Prostate gland (tissue), 2 donors: ENCODE measurements around the gene FKBP5. TPM values are rescaled to one million over a fixed set of nuclear protein-coding genes. Genes with fewer than 3 reads are reported as not detected.

ENCODE experiments used
- DNase-seq: peaks from one replicate; pipeline ENCODE4 v3.0.0-alpha.2; 2019; ENCODE audit warnings: low spot score
- H3K27ac ChIP-seq, 2 donors: fragments of 200-600 bp; sonication (generic); 2 replicates each; pipeline ENCODE4 v1.5.1; 2017 to 2019
- H3K27me3 ChIP-seq: fragments of 200-600 bp; sonication (generic); replicated peaks from 2 replicates; pipeline ENCODE4 v1.5.1; 2019; ENCODE audit not compliant: insufficient read depth
- H3K36me3 ChIP-seq, 2 donors: fragments of 200-600 bp; sonication (generic); 1 replicate in 1 of 2; 2 replicates in 1 of 2; pipeline versions ENCODE4 v1.5.1 to v1.8.1; 2017 to 2019
- H3K4me1 ChIP-seq: fragments of 200-600 bp; sonication (generic); replicated peaks from 2 replicates; pipeline ENCODE4 v1.5.1; 2019
- H3K4me3 ChIP-seq, 2 donors: fragments of 200-600 bp; sonication (generic); 2 replicates each; pipeline ENCODE4 v1.5.1; 2017 to 2019
- H3K9me3 ChIP-seq: fragments of 200-600 bp; sonication (generic); 2 replicates; pipeline ENCODE4 v1.5.1; 2017
- POLR2A ChIP-seq: fragments of 450-650 bp; IDR thresholded peaks from one replicate; pipeline ENCODE4 v1.6.1; 2016; ENCODE audit warnings: antibody characterized with exemption, mild to moderate bottlenecking
- POLR2AphosphoS5 ChIP-seq: sonication (generic); formaldehyde crosslinking; IDR thresholded peaks from one replicate; pipeline ENCODE4 v1.6.1; 2017; ENCODE audit warnings: antibody characterized with exemption
- WGBS: methylation state at CpG from one replicate; pipeline ENCODE4 v1.1.5; 2018; 5-methylcytosine and 5-hydroxymethylcytosine counted together
- intact Hi-C: fragments of 100-400 bp; cut with DNase I; formaldehyde crosslinking; loops from one replicate; pipeline ENCODE4 v1.14.2; 2022
- total RNA-seq, 2 donors: library from RNA; depleted of rRNA; stranded (reverse); fragments of >200 nt; gene quantifications; one replicate each; pipeline ENCODE4 v1.1.0, GENCODE V29; 2016
- TF ChIP-seq, protein P1 (sequence below), 4 experiments: fragments of 200-600 bp in 2 of 4; fragments of 450-650 bp in 2 of 4; sonication (generic) in 2 of 4; IDR thresholded peaks; 1 replicate in 3 of 4; 2 replicates in 1 of 4; pipeline ENCODE4 v1.5.1; 2016 to 2019; ENCODE audit warnings: antibody characterized with exemption in 4 of 4, mild to moderate bottlenecking in 2 of 4, moderate library complexity in 2 of 4

The FKBP5 gene
- total RNA-seq, 2 donors from 2014 or later: 201 to 248 TPM

DNA sequence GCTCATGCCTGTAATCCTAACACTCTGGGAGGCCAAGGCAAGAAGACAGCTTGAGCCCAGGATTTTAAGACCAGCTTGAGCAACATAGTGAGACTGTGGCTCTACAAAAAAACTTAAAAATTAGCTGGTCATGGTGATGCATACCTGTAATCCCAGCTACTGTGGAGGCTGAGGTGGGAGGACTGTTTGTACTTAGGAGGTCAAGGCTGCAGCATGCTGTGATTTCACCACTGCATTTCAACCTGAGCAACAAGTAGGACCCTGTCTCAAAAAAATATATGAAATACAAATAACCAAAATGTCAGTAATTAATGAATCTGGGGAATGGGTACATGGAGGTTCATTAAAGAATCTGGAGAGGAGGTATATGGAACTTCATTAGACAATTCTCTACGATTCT, 9.9 kb downstream of the FKBP5 start:
- H3K27ac ChIP-seq: peak overlapping the region; percentile 7 to 49
- no peak overlapping the region for H3K4me3 ChIP-seq
- no peak for TF ChIP-seq POLR2AphosphoS5
- TF ChIP-seq POLR2A: no peak
- TF ChIP-seq, protein P1, sequence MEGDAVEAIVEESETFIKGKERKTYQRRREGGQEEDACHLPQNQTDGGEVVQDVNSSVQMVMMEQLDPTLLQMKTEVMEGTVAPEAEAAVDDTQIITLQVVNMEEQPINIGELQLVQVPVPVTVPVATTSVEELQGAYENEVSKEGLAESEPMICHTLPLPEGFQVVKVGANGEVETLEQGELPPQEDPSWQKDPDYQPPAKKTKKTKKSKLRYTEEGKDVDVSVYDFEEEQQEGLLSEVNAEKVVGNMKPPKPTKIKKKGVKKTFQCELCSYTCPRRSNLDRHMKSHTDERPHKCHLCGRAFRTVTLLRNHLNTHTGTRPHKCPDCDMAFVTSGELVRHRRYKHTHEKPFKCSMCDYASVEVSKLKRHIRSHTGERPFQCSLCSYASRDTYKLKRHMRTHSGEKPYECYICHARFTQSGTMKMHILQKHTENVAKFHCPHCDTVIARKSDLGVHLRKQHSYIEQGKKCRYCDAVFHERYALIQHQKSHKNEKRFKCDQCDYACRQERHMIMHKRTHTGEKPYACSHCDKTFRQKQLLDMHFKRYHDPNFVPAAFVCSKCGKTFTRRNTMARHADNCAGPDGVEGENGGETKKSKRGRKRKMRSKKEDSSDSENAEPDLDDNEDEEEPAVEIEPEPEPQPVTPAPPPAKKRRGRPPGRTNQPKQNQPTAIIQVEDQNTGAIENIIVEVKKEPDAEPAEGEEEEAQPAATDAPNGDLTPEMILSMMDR (IDR thresholded peaks at IDR 0.05): no peak
- peaks cover 0 to 4% of the 10 kb centered on the region in 2 donors for H3K36me3 ChIP-seq
- no peak for DNase-seq
- H3K4me1 ChIP-seq: peaks cover 12% of the 10 kb centered on the region
- H3K9me3 ChIP-seq: no peaks in the 10 kb centered on the region
- 100% methylated on average over 1 of the region's 1 CpG for WGBS
- intact Hi-C loops: no loop called here
- no peaks in the 10 kb centered on the region for H3K27me3 ChIP-seq

DNA sequence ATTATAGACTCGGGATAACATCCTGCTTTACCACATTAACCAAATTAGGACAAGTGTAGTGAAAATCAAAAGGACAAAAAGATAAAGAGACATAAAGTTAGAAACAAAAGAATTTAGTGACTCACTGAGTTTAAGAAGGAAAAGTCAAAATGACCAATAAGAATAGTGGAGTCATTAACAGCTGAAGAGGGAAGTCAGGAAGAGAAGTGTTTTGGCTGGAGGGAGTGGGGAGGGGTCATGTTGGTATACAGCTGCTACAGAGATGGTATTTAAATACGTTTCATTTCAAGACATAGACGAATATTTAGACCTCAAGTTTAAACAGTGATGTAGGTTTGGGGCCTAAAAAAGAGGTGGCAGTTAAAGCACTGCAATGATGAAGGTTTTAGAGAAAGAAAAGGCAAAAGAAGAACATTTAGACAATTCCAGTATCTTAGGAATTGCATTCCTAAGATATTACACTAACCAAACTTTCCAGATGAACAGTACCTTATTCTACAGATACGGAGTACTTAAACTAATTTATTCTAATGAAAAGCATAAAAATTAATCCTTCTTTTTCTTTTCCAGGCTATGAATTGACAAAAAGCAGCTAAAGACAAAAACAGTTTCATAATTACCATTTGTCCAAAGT, 10.6 kb downstream of the FKBP5 start:
- no peaks in the 10 kb centered on the region for H3K9me3 ChIP-seq
- 75% methylated on average over 4 of the region's 4 CpGs for WGBS
- intact Hi-C loops: no loop called here
- peaks cover 12% of the 10 kb centered on the region for H3K4me1 ChIP-seq
- H3K36me3 ChIP-seq: peaks cover 0 to 3% of the 10 kb centered on the region in 2 donors
- no peak for DNase-seq
- TF ChIP-seq POLR2A (no peak), POLR2AphosphoS5 (no peak)
- TF ChIP-seq, protein P1 (IDR thresholded peaks at IDR 0.05): no peak
- no peak overlapping the region for H3K4me3 ChIP-seq
- H3K27me3 ChIP-seq: no peaks in the 10 kb centered on the region
- H3K27ac ChIP-seq: peak overlapping the region in 1 of 2 donors; percentile 49

DNA sequence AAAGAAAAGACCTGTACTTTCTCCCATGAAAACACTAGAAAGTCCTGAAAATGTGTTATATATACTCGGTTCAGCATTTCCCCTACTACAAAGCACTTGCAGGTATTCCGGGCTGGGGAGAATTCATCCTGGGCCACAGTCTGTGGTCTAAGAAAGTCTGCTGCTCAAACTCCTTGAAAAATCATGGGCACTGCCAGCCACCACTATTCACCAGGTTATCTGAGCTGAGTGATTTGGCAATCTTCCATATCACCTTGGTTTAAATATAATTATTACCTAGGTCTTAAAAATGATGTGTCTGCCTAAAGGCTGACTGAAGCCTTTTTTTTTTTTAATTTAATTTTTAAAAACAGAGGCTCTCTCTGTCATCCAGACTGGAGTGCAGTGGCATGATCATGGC, 11.3 kb downstream of the FKBP5 start:
- no peak overlapping the region for H3K4me3 ChIP-seq

DNA sequence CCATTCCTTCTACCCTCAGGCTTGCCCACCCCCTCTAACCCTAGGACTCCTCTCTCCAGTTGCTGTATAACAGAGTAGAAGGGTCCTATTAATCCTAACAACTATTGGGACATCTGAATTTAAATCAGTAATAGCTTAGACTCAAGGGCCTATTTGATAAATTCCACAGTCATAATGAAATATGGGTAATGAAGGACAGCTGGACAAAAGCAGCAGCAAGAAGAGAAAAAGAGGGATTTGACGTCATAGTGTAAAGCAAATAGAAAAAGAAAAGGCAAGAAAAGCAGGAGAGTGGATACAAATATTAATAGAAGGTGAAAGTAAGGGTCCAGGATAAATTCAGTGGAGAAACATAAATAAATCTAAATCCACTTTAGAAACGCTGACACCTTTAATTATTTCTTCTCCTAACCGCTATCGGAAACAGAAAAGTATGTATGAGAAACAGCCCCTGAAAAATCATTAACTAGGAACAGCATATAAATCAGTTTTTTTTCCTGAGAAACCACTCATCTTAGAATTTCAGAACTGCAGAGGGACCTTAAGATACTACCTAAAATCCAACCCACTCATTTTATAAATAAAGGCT, 12.8 kb downstream of the FKBP5 start:
- H3K4me1 ChIP-seq: peaks cover 8% of the 10 kb centered on the region
- H3K27me3 ChIP-seq: no peaks in the 10 kb centered on the region
- no peak for DNase-seq
- intact Hi-C loops: no loop called here
- no peak overlapping the region for H3K4me3 ChIP-seq
- H3K27ac ChIP-seq: peak overlapping the region in 1 of 2 donors; percentile 49
- 80% methylated on average over 4 of the region's 4 CpGs for WGBS
- TF ChIP-seq POLR2AphosphoS5: no peak
- TF ChIP-seq, protein P1 (IDR thresholded peaks at IDR 0.05): no peak
- no peak for TF ChIP-seq POLR2A
- peaks cover 0 to 3% of the 10 kb centered on the region in 2 donors for H3K36me3 ChIP-seq
- H3K9me3 ChIP-seq: no peaks in the 10 kb centered on the region

More for the DNA sequence above, 11.3 kb downstream of the FKBP5 start:
- 91% methylated on average over 2 of the region's 2 CpGs for WGBS
- Histone ChIP-seq H3K36me3 (peaks cover 0 to 3% of the 10 kb centered on the region in 2 donors), H3K4me1 (peaks cover 12% of the 10 kb centered on the region), H3K9me3 (no peaks in the 10 kb centered on the region), H3K27me3 (no peaks in the 10 kb centered on the region), H3K27ac (peak overlapping the region in 1 of 2 donors; percentile 49)
- intact Hi-C loops: no loop called here
- DNase-seq: no peak
- TF ChIP-seq POLR2A: no peak
- no peak for TF ChIP-seq POLR2AphosphoS5
- TF ChIP-seq, protein P1 (IDR thresholded peaks at IDR 0.05): no peak

DNA sequence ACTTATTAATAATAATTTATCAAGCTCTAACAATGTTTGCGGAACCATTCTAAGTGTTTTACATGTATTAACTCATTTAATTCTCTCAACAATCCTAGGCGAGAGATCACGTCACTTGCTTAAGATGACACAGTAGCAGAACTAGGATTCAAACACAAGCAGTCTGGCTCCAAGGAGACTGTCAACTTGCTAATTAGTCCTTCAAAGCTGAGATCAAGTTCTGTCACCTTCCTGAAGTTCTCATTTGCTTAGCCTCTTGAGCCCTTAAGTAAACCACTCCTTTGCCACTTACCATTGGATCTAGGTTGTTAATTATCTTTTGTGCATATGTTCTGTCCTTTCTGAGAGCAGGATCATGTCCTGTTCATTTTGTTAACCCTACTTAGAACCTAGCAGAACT, 14.1 kb downstream of the FKBP5 start:
- Histone ChIP-seq H3K4me3 (no peak overlapping the region), H3K27ac (peak overlapping the region in 1 of 2 donors; percentile 49), H3K36me3 (peaks cover 0 to 3% of the 10 kb centered on the region in 2 donors), H3K27me3 (no peaks in the 10 kb centered on the region), H3K4me1 (peaks cover 8% of the 10 kb centered on the region), H3K9me3 (no peaks in the 10 kb centered on the region)
- whole genome bisulfite sequencing: 89% methylated on average over 3 of the region's 3 CpGs
- TF ChIP-seq POLR2A: no peak
- TF ChIP-seq, protein P1 (IDR thresholded peaks at IDR 0.05): no peak
- TF ChIP-seq POLR2AphosphoS5: no peak
- DNase-seq: no peak
- intact Hi-C loops: no loop called here
